NCI-H128 (cell line): ENCODE measurements around the gene ART3.

Source experiments
- DNase-seq: peaks from one replicate; lab custom pipeline; 2025; ENCODE audit not compliant: unreplicated experiment; lab: John Stamatoyannopoulos, UW

Gene ART3

DNA sequence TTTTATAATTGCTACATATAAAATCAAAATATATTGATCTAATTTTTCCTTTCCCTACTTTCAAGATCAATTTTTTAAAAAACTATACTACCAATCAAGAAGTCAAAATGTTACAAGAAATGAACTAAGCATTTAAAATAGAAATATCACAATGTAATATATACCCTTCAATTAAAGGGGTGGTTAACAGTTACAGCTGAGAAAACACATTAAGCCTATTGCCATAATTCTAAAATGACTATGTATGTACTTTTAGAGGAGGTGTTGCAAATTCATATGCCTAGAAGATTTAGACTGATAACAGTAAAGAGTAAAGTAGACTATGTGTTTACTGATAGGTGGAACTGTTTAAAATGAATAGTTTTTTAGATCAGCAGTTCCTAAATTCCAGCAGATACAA is 70.0 kb downstream of the ART3 start:
- no peak for DNase-seq

DNA sequence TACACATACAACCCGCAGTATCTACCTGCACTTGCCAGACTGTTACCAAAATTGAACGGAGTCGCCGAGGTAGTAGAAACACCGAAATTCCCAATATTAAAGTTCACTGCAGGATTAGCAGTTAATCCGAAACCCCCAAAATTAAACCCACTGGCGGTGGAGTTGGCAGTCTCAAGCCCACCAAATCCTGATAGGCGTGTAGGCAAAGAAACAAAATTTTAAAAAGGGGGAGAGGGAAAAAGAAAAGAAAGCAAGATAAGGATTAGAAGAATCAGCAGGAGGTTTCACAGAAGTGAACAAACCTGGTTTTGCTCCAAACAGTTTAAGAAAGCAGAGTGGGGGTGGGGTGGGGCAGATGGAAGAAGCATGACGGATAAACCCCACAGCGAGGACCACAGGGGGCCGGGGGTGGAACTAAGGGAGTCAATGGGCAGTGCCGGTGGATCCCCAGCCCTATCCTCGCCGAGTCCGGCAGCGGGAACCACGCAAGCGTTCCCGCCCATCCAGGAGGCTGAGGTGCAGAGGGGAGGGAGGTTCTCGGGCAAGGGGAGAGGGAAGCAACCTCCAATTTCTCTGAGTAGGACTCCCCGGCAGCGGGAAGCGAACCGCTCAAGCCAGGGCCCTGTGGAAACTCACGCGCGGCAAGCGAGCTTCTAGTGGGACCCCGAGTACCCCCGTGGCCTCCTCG is 73.1 kb downstream of the ART3 start:
- peak; percentile 52 for DNase-seq

DNA sequence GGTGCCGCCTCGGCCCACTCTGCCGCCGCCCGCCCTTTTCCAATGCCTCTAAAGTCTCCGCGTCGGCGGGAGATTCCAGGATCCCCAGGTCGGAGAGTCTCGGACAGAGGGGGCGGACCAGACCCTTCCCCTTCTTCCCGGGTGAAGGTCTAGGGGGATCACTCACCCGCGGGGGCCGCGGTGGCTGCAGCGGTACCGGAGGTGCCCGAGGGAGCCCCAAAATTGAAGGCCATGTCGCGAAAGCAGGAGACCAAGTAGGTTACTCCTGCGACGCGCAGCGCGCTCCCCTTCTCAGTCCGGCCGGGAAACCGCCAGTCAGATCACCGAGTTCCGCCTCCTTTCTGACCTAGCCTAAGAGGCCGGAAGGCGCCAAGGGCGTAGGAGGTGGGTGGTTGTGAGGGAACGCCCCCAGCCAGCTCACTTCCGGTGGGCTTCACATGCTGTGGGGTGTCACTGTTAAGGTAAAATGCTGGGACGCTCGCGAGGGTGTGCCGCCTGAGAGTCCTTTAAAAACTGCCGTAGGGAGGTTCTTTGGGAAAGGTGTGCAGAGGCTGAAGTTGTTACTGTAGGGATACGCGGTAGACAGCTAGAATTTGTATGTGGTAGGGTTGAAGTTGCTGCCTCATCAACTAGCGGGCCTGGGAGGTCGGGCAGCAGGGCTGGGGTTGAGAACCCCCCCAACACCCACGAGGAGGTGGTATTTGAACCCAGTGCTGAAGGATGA is 73.8 kb downstream of the ART3 start, which contains the start of gene NUP54:
Gene NUP54, minus strand, starts transcription at position 256 of the 724 bp plus-strand sequence. Its CDS starts 23 bp downstream, at position 233.
- DNase-seq, result peak; percentile 87

DNA sequence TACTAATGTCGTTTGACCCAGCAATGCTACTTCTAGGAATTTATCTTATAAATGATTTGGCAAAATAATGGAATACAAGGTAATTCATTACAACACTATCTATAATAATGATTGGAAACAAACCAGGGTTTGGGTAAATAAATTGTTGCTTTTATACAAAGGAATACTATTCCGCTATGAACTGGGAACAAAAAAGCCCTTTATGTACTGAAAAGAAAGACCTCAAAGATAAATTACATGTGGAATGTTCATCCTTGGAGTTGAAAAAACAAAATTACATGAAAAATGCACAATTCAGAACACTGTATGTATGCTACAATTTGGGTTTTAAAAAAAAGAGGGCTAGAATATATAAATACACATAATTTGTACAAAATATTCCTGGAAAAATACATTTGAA is 78.8 kb downstream of the ART3 start:
- DNase-seq, result no peak

DNA sequence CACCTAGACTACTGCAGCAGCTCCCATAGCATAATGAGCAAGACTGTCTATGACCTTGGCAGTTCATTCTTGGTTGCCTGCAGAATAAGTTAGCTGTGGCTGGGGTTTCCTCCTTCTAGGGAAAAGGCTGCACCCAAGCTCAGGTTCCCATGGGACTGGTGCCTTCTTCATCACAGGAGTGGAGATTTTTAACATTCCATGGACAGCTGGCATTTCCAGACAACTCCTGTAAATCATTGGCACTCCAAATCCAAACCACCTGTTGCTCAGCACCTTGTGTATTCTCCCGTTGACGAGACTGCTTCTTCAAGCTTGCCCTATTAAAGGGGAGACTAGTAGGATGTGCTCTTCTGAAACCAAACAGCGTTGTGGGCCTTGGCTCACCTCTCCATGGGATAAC is 81.5 kb downstream of the ART3 start:
- no peak for DNase-seq

DNA sequence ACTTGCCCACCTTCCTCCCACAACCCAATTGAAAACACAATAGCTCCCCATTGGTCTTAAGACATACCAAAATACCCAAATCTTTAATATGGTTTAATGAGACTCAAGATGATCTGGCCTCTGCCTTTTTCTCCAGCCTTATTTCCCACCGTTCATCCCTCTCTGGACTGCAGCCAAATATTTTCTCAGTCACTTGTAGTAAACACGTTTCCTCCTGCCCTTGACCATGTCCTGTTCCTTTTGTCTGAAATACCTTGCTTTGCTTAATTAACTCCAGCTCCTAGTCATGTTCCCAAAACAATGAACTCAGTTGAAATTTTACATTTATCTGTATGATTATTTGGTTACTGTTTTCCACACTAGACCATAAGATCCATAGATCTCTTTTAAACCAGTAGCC is 82.1 kb downstream of the ART3 start:
- no peak for DNase-seq

DNA sequence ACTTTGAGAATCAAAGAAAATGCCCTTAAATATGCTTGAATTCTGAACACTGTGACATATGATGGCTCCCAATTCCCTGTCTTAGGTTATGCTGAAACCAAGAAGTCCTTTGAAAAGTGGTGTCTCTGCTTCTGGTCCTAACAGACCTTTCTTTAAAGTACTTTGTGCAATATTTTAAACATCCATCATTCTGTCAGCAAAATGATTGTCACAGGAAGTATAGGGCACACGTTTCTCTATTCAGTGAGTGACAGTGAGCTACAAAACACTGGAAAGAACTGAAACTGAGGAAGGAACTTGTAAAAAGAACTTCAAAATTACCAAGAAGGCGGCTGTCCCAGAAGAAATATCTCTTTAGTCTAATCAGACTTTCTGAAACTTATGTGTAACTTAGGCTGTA is 85.8 kb downstream of the ART3 start:
- DNase-seq, result no peak
